HG02970 (cell line): ENCODE measurements around the gene CHCHD6.
"Not testable (repeated sequence)": the region's sequence is repeated elsewhere in the genome, so short reads cannot be mapped to it uniquely, and the experiment has no call there.

Experiments used
- ATAC-seq: cut with Tn5 transposase; IDR thresholded peaks from one replicate; pipeline ENCODE4 v1.9.1; 2021; ENCODE audit warnings: mild to moderate bottlenecking, moderate library complexity, moderate number of reproducible peaks; ENCODE audit not compliant: unreplicated experiment, low FRiP score

CHCHD6 gene

GRCh38 chr3:126763035-126763434 lies 59.0 kb downstream of the CHCHD6 start:
- ATAC-seq = no peak

- ATAC-seq = no peak
Observed at GRCh38 chr3:126765187-126766069, 61.4 kb downstream of the CHCHD6 start.

GRCh38 chr3:126766653-126767052 lies 62.6 kb downstream of the CHCHD6 start:
- no peak for ATAC-seq

- no peak for ATAC-seq
Observed at GRCh38 chr3:126768903-126769302, 64.9 kb downstream of the CHCHD6 start.

- no peak for ATAC-seq
Observed at GRCh38 chr3:126770096-126770495, 66.1 kb downstream of the CHCHD6 start.

- no peak for ATAC-seq
Observed at GRCh38 chr3:126773167-126773566, 69.1 kb downstream of the CHCHD6 start.

GRCh38 chr3:126773783-126774182 lies 69.7 kb downstream of the CHCHD6 start:
- ATAC-seq = no peak

GRCh38 chr3:126777366-126777765 lies 73.3 kb downstream of the CHCHD6 start:
- no peak for ATAC-seq

- no peak for ATAC-seq
Observed at GRCh38 chr3:126780666-126781065, 76.6 kb downstream of the CHCHD6 start.

- no peak for ATAC-seq
Observed at GRCh38 chr3:126781406-126781805, 77.4 kb downstream of the CHCHD6 start.

GRCh38 chr3:126781889-126782491 lies 78.0 kb downstream of the CHCHD6 start:
- no peak for ATAC-seq

GRCh38 chr3:126782536-126782935 lies 78.5 kb downstream of the CHCHD6 start:
- no peak for ATAC-seq

GRCh38 chr3:126784254-126784653 lies 80.2 kb downstream of the CHCHD6 start:
- no peak for ATAC-seq

GRCh38 chr3:126791320-126791719 lies 87.3 kb downstream of the CHCHD6 start:
- ATAC-seq = not testable (repeated sequence)

GRCh38 chr3:126792998-126793397 lies 89.0 kb downstream of the CHCHD6 start:
- ATAC-seq = no peak

- no peak for ATAC-seq
Observed at GRCh38 chr3:126797563-126797962, 93.5 kb downstream of the CHCHD6 start.

GRCh38 chr3:126798521-126798920 lies 94.5 kb downstream of the CHCHD6 start:
- ATAC-seq = no peak

- no peak for ATAC-seq
Observed at GRCh38 chr3:126799099-126799498, 95.1 kb downstream of the CHCHD6 start.

- ATAC-seq = not testable (repeated sequence)
Observed at GRCh38 chr3:126801312-126801711, 97.3 kb downstream of the CHCHD6 start.

- ATAC-seq = no peak
Observed at GRCh38 chr3:126807795-126808194, 103.8 kb downstream of the CHCHD6 start.

- ATAC-seq = no peak
Observed at GRCh38 chr3:126811530-126811929, 107.5 kb downstream of the CHCHD6 start.

- ATAC-seq = no peak
Observed at GRCh38 chr3:126816298-126816697, 112.3 kb downstream of the CHCHD6 start.
